Activated CD4-positive, alpha-beta T cell treated with anti-CD3 and anti-CD28 coated beads, Interleukin-2, amount 50 U/mL, for 24 hours (primary cell): ENCODE measurements around the gene EDARADD.
"Not testable (repeated sequence)": the region's sequence is repeated elsewhere in the genome, so short reads cannot be mapped to it uniquely, and the experiment has no call there.

Source experiments
- DNase-seq, 2 donors: peaks; one replicate each; pipeline ENCODE4 v3.0.0-alpha.2; 2020; ENCODE audit warnings: low read depth in 1 of 2, low spot score in 1 of 2

Gene EDARADD

GRCh38 chr1:236429715-236430274 is 35.7 kb downstream of the EDARADD start:
- no peak for DNase-seq

- DNase-seq = no peak
These were observed 39.8 kb downstream of the EDARADD start for GRCh38 chr1:236433819-236434315.

- DNase-seq = no peak
These were observed 44.5 kb downstream of the EDARADD start for GRCh38 chr1:236438614-236439013.

- no peak for DNase-seq
These were observed 46.3 kb downstream of the EDARADD start for GRCh38 chr1:236440373-236440772.

- DNase-seq = no peak
These were observed 56.7 kb downstream of the EDARADD start for GRCh38 chr1:236450779-236451178.

- peak in 1 of 2 donors; percentile 7 for DNase-seq
These were observed 57.8 kb downstream of the EDARADD start for GRCh38 chr1:236451796-236452373.

- no peak for DNase-seq
These were observed 61.2 kb downstream of the EDARADD start for GRCh38 chr1:236455243-236455642.

- DNase-seq = no peak
These were observed 63.7 kb downstream of the EDARADD start for GRCh38 chr1:236457775-236458174.

- no peak for DNase-seq
These were observed 64.9 kb downstream of the EDARADD start for GRCh38 chr1:236458996-236459395.

GRCh38 chr1:236460103-236460502 is 66.0 kb downstream of the EDARADD start:
- no peak for DNase-seq

- not testable (repeated sequence) for DNase-seq
These were observed 70.1 kb downstream of the EDARADD start for GRCh38 chr1:236464197-236464596.

- DNase-seq = no peak
These were observed 71.3 kb downstream of the EDARADD start for GRCh38 chr1:236465231-236465958.

- no peak for DNase-seq
These were observed 71.8 kb downstream of the EDARADD start for GRCh38 chr1:236465959-236466303.

GRCh38 chr1:236467327-236467641 is 73.2 kb downstream of the EDARADD start:
- DNase-seq = no peak

GRCh38 chr1:236468625-236469024 is 74.5 kb downstream of the EDARADD start:
- DNase-seq = no peak

GRCh38 chr1:236469466-236469865 is 75.4 kb downstream of the EDARADD start:
- DNase-seq = no peak

- no peak for DNase-seq
These were observed 77.0 kb downstream of the EDARADD start for GRCh38 chr1:236471096-236471495.

GRCh38 chr1:236471653-236472052 is 77.6 kb downstream of the EDARADD start:
- DNase-seq = no peak

GRCh38 chr1:236472850-236473788 is 79.0 kb downstream of the EDARADD start:
- no peak for DNase-seq

- DNase-seq = no peak
These were observed 81.9 kb downstream of the EDARADD start for GRCh38 chr1:236476019-236476418.

- no peak for DNase-seq
These were observed 86.8 kb downstream of the EDARADD start for GRCh38 chr1:236480758-236481436.
